Measurements from ENCODE around the gene MARVELD2.
"Not testable (repeated sequence)": the region's sequence is repeated elsewhere in the genome, so short reads cannot be mapped to it uniquely, and the experiment has no call there.

Gene MARVELD2, protein sequence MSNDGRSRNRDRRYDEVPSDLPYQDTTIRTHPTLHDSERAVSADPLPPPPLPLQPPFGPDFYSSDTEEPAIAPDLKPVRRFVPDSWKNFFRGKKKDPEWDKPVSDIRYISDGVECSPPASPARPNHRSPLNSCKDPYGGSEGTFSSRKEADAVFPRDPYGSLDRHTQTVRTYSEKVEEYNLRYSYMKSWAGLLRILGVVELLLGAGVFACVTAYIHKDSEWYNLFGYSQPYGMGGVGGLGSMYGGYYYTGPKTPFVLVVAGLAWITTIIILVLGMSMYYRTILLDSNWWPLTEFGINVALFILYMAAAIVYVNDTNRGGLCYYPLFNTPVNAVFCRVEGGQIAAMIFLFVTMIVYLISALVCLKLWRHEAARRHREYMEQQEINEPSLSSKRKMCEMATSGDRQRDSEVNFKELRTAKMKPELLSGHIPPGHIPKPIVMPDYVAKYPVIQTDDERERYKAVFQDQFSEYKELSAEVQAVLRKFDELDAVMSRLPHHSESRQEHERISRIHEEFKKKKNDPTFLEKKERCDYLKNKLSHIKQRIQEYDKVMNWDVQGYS

DNA sequence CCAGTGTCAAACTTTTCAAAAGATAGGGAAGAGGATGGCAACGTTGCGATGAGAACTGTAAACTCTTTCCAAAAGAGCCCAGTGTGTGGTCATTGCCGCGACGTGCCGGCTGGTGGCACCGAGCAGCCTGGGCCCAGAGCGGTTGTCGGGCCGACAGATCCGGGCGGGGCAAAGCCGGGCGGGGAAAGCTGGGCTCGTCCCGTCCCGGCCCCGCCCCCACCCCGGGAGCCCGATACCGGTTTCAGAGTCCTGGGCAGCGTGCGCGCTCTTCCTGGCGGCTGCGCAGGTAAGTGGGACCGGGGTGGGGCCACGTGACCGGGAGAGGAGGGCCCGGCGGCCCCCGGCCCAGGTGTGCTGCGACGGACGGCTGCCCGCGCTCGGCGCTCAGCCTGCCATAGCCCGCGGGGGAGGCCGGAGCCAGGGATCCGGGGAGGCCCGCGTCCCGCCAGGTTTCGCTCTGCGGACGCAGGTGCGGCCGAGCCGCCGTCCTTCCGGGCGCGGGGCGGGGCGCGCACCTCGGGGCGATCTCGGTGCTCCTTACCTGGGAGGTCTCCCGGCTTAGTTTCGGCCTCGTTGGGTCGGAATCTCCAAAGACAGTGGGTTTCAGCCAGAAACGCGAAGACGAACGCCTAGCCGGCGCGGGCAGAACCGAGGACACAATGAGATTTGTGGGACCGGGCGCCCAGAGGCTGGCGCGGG lies at the start of gene MARVELD2:
MARVELD2 (plus strand) TSS at position 232 of the 699 bp plus-strand sequence. CDS start 4,270 bp downstream, outside the sequence.
- Histone ChIP-seq H3K9me3 (ENCODE audit: control insufficient read depth in 5 of 5, low read length in 5 of 5) (no peaks in the 10 kb centered on the region), H3K27ac (ENCODE audit: low read depth, low read length) (no peak within 1 kb of the TSS), H3K27me3 (ENCODE audit: control insufficient read depth in 5 of 5, insufficient read depth in 4 of 5, low read length in 5 of 5) (no peaks in the 10 kb centered on the region), H3K4me3 (ENCODE audit: low read depth in 1 of 5, low read length in 5 of 5) (peak within 1 kb of the TSS in 4 of 5 donors; percentile 44 to 65 (median 54)), H3K4me1 (ENCODE audit: control insufficient read depth in 5 of 5, insufficient read depth in 5 of 5, low read length in 5 of 5) (peaks cover 0 to 9% (median 2%) of the 10 kb centered on the region in 5 donors), H3K9ac (ENCODE audit: low read length in 5 of 5) (peak within 1 kb of the TSS in 3 of 5 donors; percentile 7 to 55 (median 24)), H3K36me3 (ENCODE audit: control insufficient read depth in 5 of 5, insufficient read depth in 5 of 5, low read length in 5 of 5) (peaks cover 17 to 45% (median 24%) of the 10 kb centered on the region in 5 donors)

DNA sequence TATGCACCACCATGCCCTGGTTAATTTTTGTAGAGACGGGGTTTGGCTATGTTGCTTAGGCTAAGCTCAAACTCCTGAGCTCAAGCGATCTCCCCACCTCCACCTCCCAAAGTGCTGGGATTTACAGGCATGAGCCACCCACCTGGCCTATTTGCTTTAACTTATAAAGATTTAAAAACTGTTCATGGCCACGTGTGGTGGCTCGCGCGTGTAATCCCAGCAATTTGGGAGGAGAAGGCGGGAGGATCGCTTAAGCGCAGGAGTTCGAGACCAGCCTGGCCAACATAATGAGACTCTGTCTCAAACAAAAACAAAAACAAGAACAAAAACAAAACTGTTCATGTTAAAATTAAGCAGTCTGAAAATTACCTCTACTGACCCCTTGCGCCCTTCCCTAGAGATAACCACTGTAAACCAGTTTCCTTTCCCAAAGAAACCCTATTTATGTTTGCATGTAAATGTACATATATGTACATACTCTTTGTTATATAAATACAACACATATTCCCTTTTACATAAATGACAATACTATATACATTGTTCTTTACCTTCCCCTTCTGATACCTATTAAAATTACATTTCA lies 47.1 kb upstream of the MARVELD2 start:
- H3K9ac ChIP-seq (ENCODE audit: low read length in 5 of 5): peak overlapping the region in 4 of 5 donors; percentile 20 to 99 (median 92)
- no peaks in the 10 kb centered on the region for H3K9me3 ChIP-seq (ENCODE audit: control insufficient read depth in 5 of 5, low read length in 5 of 5)
- H3K27me3 ChIP-seq (ENCODE audit: control insufficient read depth in 5 of 5, insufficient read depth in 4 of 5, low read length in 5 of 5): no peaks in the 10 kb centered on the region
- peaks cover 0 to 27% (median 25%) of the 10 kb centered on the region in 5 donors for H3K4me1 ChIP-seq (ENCODE audit: control insufficient read depth in 5 of 5, insufficient read depth in 5 of 5, low read length in 5 of 5)
- peak overlapping the region; percentile 99 for H3K27ac ChIP-seq (ENCODE audit: low read depth, low read length)
- peaks cover 12 to 34% (median 22%) of the 10 kb centered on the region in 5 donors for H3K36me3 ChIP-seq (ENCODE audit: control insufficient read depth in 5 of 5, insufficient read depth in 5 of 5, low read length in 5 of 5)
- peak overlapping the region in 4 of 5 donors; percentile 90 to 98 (median 94) for H3K4me3 ChIP-seq (ENCODE audit: low read depth in 1 of 5, low read length in 5 of 5)

DNA sequence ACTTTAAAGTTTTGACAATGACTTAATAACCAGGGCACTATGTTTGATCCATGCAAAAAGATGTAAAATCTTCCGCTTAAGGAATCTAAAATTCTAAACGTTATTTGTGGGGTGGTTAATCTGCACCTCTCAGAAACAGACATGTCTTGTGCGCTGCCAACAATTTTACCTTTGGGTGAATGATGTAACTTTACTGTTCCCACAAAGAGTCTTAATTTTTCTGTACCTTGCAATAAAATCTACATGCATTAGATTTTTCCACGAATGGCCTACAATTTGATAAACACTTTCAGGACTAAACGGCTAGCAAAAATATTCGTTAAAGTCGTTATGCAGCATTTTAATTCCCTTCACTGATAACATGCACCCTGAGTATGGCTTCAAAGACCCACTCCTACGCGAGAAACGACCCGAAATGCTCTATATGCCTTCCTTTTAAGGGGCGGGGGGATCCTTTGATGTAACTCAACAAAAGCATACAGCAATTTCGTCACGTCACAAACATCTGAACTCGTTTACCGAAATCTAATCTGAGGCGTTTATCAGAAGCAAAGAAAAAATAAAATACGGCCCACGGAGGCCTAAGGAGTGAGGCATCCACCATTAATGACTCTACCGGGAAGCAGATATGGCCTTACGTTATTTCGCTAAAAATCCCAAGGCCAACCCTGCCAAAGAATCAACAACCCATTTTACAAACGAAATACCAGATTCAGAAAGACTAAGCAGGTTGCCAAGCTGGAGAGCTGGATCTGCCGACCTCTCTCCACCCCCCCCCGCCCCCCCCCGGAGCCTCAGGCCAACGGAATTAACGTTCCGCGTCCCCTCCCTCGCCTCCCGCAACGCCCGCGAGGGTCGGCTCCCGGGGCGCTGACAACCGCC lies 46.2 kb upstream of the MARVELD2 start:
- H3K27ac ChIP-seq (ENCODE audit: low read depth, low read length): peak overlapping the region; percentile 99
- H3K9me3 ChIP-seq (ENCODE audit: control insufficient read depth in 5 of 5, low read length in 5 of 5): no peaks in the 10 kb centered on the region
- peak overlapping the region; percentile 90 to 98 (median 93) for H3K4me3 ChIP-seq (ENCODE audit: low read depth in 1 of 5, low read length in 5 of 5)
- peak overlapping the region; percentile 88 to 99 (median 91) for H3K9ac ChIP-seq (ENCODE audit: low read length in 5 of 5)
- peaks cover 0 to 27% (median 25%) of the 10 kb centered on the region in 5 donors for H3K4me1 ChIP-seq (ENCODE audit: control insufficient read depth in 5 of 5, insufficient read depth in 5 of 5, low read length in 5 of 5)
- H3K36me3 ChIP-seq (ENCODE audit: control insufficient read depth in 5 of 5, insufficient read depth in 5 of 5, low read length in 5 of 5): peaks cover 12 to 28% (median 20%) of the 10 kb centered on the region in 5 donors
- no peaks in the 10 kb centered on the region for H3K27me3 ChIP-seq (ENCODE audit: control insufficient read depth in 5 of 5, insufficient read depth in 4 of 5, low read length in 5 of 5)

GRCh38 chr5:69369340-69370121 lies 45.4 kb upstream of the MARVELD2 start, which contains the start of the genes AK6, RAD17 and TAF9:
Gene AK6, minus strand, starts transcription at chr5:69369520. Its CDS starts 30 bp downstream, at chr5:69369490.
Gene RAD17, plus strand, starts transcription at chr5:69369818. Its CDS starts 2,391 bp downstream, at chr5:69372209.
Gene TAF9, minus strand, starts transcription at chr5:69369520. Its CDS starts 3,783 bp downstream, at chr5:69365737.
- Histone ChIP-seq H3K9me3 (ENCODE audit: control insufficient read depth in 5 of 5, low read length in 5 of 5) (no peaks in the 10 kb centered on the region), H3K9ac (ENCODE audit: low read length in 5 of 5) (peak within 1 kb of the TSS; percentile 88 to 99 (median 91)), H3K27ac (ENCODE audit: low read depth, low read length) (peak within 1 kb of the TSS; percentile 99), H3K4me1 (ENCODE audit: control insufficient read depth in 5 of 5, insufficient read depth in 5 of 5, low read length in 5 of 5) (peaks cover 0 to 27% (median 25%) of the 10 kb centered on the region in 5 donors), H3K27me3 (ENCODE audit: control insufficient read depth in 5 of 5, insufficient read depth in 4 of 5, low read length in 5 of 5) (no peaks in the 10 kb centered on the region), H3K4me3 (ENCODE audit: low read depth in 1 of 5, low read length in 5 of 5) (peak within 1 kb of the TSS; percentile 90 to 98 (median 93)), H3K36me3 (ENCODE audit: control insufficient read depth in 5 of 5, insufficient read depth in 5 of 5, low read length in 5 of 5) (peaks cover 14 to 26% (median 18%) of the 10 kb centered on the region in 5 donors)

DNA sequence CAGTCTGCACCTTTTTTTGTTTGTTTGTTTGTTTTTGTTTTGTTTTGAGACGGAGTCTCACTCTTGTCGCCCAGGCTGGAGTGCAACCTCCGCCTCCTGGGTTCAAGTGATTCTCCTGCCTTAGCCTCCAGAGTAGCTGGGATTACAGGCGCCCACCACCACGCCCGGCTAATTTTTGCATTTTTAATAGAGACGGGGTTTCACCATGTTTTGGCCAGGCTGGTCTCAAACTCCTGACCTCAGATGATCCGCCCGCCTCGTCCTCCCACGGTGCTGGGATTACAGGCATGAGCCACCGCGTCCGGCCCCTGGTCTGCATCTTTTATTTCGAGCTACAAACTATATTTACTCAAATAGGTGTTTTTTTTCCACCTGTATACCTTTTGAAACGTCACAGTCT lies 44.6 kb upstream of the MARVELD2 start:
- Histone ChIP-seq H3K36me3 (ENCODE audit: control insufficient read depth in 5 of 5, insufficient read depth in 5 of 5, low read length in 5 of 5) (peaks cover 9 to 26% (median 18%) of the 10 kb centered on the region in 5 donors), H3K9ac (ENCODE audit: low read length in 5 of 5) (peak overlapping the region in 4 of 5 donors; percentile 88 to 99 (median 93)), H3K4me1 (ENCODE audit: control insufficient read depth in 5 of 5, insufficient read depth in 5 of 5, low read length in 5 of 5) (peaks cover 0 to 27% (median 25%) of the 10 kb centered on the region in 5 donors), H3K27ac (ENCODE audit: low read depth, low read length) (peak overlapping the region; percentile 99), H3K4me3 (ENCODE audit: low read depth in 1 of 5, low read length in 5 of 5) (peak overlapping the region; percentile 90 to 98 (median 91))
- H3K9me3 ChIP-seq (ENCODE audit: control insufficient read depth in 5 of 5, low read length in 5 of 5); H3K27me3 ChIP-seq (ENCODE audit: control insufficient read depth in 5 of 5, insufficient read depth in 4 of 5, low read length in 5 of 5): not testable (repeated sequence)

- H3K4me3 ChIP-seq (ENCODE audit: low read depth in 1 of 5, low read length in 5 of 5): no peak overlapping the region
These were observed 42.5 kb upstream of the MARVELD2 start for GRCh38 chr5:69372394-69372793.

DNA sequence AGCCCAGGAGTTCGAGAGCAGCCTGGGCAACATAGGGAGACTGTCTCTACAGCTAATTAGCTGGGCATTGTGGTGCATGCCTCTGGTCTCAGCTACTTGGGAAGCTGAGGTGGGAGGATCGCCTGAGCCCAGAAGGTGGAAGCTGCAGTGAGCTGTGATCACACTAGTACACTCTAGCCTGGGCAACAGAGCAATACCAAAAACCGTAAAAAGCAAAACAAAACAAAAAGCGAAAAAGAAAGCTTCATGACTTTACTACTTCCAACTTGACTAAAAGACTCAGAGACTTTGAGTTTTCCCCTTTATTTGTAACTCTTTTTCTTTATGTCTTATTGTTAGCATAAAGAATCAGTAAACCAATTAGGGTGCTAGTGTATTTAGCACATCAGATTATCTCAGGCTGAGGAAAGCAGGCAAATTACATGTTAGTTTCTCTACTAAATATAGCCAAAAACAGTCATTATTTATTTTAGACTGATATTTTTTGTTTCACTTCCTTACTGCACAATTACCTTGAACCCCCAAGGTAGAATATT lies 39.9 kb upstream of the MARVELD2 start:
- Histone ChIP-seq H3K27ac (ENCODE audit: low read depth, low read length) (no peak overlapping the region), H3K9me3 (ENCODE audit: control insufficient read depth in 5 of 5, low read length in 5 of 5) (no peaks in the 10 kb centered on the region), H3K27me3 (ENCODE audit: control insufficient read depth in 5 of 5, insufficient read depth in 4 of 5, low read length in 5 of 5) (no peaks in the 10 kb centered on the region), H3K4me3 (ENCODE audit: low read depth in 1 of 5, low read length in 5 of 5) (no peak overlapping the region), H3K9ac (ENCODE audit: low read length in 5 of 5) (no peak overlapping the region), H3K4me1 (ENCODE audit: control insufficient read depth in 5 of 5, insufficient read depth in 5 of 5, low read length in 5 of 5) (peaks cover 0 to 13% (median 10%) of the 10 kb centered on the region in 5 donors), H3K36me3 (ENCODE audit: control insufficient read depth in 5 of 5, insufficient read depth in 5 of 5, low read length in 5 of 5) (peaks cover 23 to 32% (median 26%) of the 10 kb centered on the region in 5 donors)

More at GRCh38 chr5:69372394-69372793, 42.5 kb upstream of the MARVELD2 start:
- Histone ChIP-seq H3K4me1 (ENCODE audit: control insufficient read depth in 5 of 5, insufficient read depth in 5 of 5, low read length in 5 of 5) (peaks cover 0 to 27% (median 25%) of the 10 kb centered on the region in 5 donors), H3K27ac (ENCODE audit: low read depth, low read length) (no peak overlapping the region), H3K36me3 (ENCODE audit: control insufficient read depth in 5 of 5, insufficient read depth in 5 of 5, low read length in 5 of 5) (peaks cover 18 to 25% (median 20%) of the 10 kb centered on the region in 5 donors), H3K9me3 (ENCODE audit: control insufficient read depth in 5 of 5, low read length in 5 of 5) (no peaks in the 10 kb centered on the region), H3K27me3 (ENCODE audit: control insufficient read depth in 5 of 5, insufficient read depth in 4 of 5, low read length in 5 of 5) (no peaks in the 10 kb centered on the region), H3K9ac (ENCODE audit: low read length in 5 of 5) (peak overlapping the region in 1 of 5 donors; percentile 39)

DNA sequence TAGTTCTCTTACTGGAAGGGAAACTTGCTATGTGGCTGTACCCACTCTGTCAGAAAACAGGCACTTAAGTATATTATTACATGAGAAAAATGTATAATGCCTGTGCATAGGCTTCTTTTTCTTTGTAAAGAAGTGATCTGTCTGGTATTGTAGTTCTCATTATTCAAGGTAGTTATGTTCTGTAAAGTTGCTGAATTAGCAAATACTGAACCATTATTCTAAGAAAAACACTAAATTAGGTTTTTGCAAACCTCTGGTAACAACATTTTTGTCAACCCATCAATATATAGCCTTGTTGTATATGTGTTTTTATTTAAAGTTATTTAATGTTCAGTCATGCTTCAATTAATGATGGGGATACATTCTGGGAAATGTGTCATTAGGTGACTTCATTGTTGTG lies 36.5 kb upstream of the MARVELD2 start:
- Histone ChIP-seq H3K9ac (ENCODE audit: low read length in 5 of 5) (no peak overlapping the region), H3K4me3 (ENCODE audit: low read depth in 1 of 5, low read length in 5 of 5) (no peak overlapping the region), H3K27ac (ENCODE audit: low read depth, low read length) (no peak overlapping the region), H3K4me1 (ENCODE audit: control insufficient read depth in 5 of 5, insufficient read depth in 5 of 5, low read length in 5 of 5) (no peaks in the 10 kb centered on the region), H3K9me3 (ENCODE audit: control insufficient read depth in 5 of 5, low read length in 5 of 5) (no peaks in the 10 kb centered on the region), H3K36me3 (ENCODE audit: control insufficient read depth in 5 of 5, insufficient read depth in 5 of 5, low read length in 5 of 5) (peaks cover 34 to 55% (median 44%) of the 10 kb centered on the region in 5 donors), H3K27me3 (ENCODE audit: control insufficient read depth in 5 of 5, insufficient read depth in 4 of 5, low read length in 5 of 5) (no peaks in the 10 kb centered on the region)
